GM19455 (cell line): ENCODE data around the gene SKP1.
A peak's percentile ranks its signal among the peaks of the same experiment; 100 is the strongest.

Experiments used
- ATAC-seq: cut with Tn5 transposase; IDR thresholded peaks from one replicate; pipeline ENCODE4 v1.9.1; 2021; ENCODE audit not compliant: unreplicated experiment

Gene SKP1

GRCh38 chr5:134143944-134144941 is 32.5 kb downstream of the SKP1 start:
- ATAC-seq, result no peak

- ATAC-seq, result no peak
These were observed 33.3 kb downstream of the SKP1 start for GRCh38 chr5:134143431-134143830.

- ATAC-seq, result no peak
These were observed 33.9 kb downstream of the SKP1 start for GRCh38 chr5:134142806-134143205.

- no peak for ATAC-seq
These were observed 34.7 kb downstream of the SKP1 start for GRCh38 chr5:134142052-134142451.

- ATAC-seq, result no peak
These were observed 35.3 kb downstream of the SKP1 start for GRCh38 chr5:134141331-134142050.

GRCh38 chr5:134140530-134141201 is 36.1 kb downstream of the SKP1 start:
- ATAC-seq, result peak; percentile 41

- ATAC-seq, result no peak
These were observed 36.8 kb downstream of the SKP1 start for GRCh38 chr5:134139891-134140469.

- no peak for ATAC-seq
These were observed 37.3 kb downstream of the SKP1 start for GRCh38 chr5:134139377-134139851.

GRCh38 chr5:134138416-134139376 is 38.1 kb downstream of the SKP1 start:
- ATAC-seq, result peak; percentile 64

- no peak for ATAC-seq
These were observed 40.0 kb downstream of the SKP1 start for GRCh38 chr5:134136771-134137170.

GRCh38 chr5:134136221-134136631 is 40.5 kb downstream of the SKP1 start:
- no peak for ATAC-seq

GRCh38 chr5:134135091-134135655 is 41.6 kb downstream of the SKP1 start:
- no peak for ATAC-seq

- ATAC-seq, result no peak
These were observed 42.7 kb downstream of the SKP1 start for GRCh38 chr5:134133995-134134541.

- no peak for ATAC-seq
These were observed 43.4 kb downstream of the SKP1 start for GRCh38 chr5:134133188-134133994.

GRCh38 chr5:134132372-134133187 is 44.2 kb downstream of the SKP1 start:
- peak; percentile 63 for ATAC-seq

GRCh38 chr5:134131578-134132350 is 45.0 kb downstream of the SKP1 start:
- ATAC-seq, result no peak

- no peak for ATAC-seq
These were observed 45.6 kb downstream of the SKP1 start for GRCh38 chr5:134131165-134131564.
